GM13977 (cell line): ENCODE measurements around the gene CSRP1.
"Not testable (repeated sequence)": the region's sequence is repeated elsewhere in the genome, so short reads cannot be mapped to it uniquely, and the experiment has no call there.

ENCODE experiments used
- DNase-seq: peaks from one replicate; pipeline ENCODE4 v3.0.0; 2012; ENCODE audit warnings: low spot score
- CTCF ChIP-seq: IDR thresholded peaks from 2 replicates; pipeline ENCODE4 v1.5.1; 2012; ENCODE audit warnings: mild to moderate bottlenecking, control low read depth; ENCODE audit not compliant: insufficient read depth; ENCODE audit errors: extremely low read depth, missing control alignments
- in situ Hi-C: fragments of 300-500 bp; cut with MboI; formaldehyde crosslinking; loops from one replicate; pipeline ENCODE4 v1.12.0; 2022; ENCODE audit warnings: low sequenced_read_pairs, low pct_unique_long_range_greater_than_20kb, mixed read lengths, inconsistent platforms; ENCODE audit not compliant: unreplicated experiment

The CSRP1 gene

GRCh38 chr1:201479201-201479730 lies 27.7 kb downstream of the CSRP1 start:
- in situ Hi-C loops = no loop called here
- no peak for DNase-seq
- TF ChIP-seq CTCF = no peak

- DNase-seq, in situ Hi-C loops: not testable (repeated sequence)
Measured at GRCh38 chr1:201478666-201479065, 28.3 kb downstream of the CSRP1 start.

DNA sequence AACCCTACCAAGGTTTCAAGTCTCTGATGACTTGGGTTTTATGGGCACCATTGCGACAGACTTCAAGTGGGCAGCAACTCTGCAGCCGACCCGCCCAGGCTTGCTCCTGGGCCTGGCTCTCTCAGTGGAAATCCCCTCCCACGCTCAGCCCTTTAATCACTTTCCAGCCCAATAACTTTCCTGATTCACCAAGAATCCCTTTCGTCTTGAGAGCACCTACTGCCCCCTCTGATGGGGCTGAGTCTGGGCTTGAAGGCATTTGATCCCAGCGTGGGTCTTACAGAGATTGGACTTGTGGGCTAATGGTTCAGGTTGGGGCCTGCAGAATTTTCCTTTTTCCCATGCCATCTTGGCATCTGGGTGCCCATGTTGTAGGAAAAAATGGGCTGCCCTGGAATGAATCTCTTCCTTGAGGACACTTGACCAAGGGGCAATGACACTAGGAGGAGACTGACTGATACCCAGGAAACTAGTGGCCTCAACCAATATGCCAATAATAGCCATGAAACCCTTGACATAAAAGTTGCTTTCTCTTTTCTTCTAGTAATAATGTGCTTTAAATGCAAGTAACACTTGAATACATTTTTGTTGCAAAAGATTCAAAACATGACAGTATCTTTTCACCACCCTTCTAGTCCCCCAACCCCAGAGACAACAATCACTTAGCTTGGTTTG lies 30.1 kb downstream of the CSRP1 start:
- DNase-seq = peak; percentile 52
- in situ Hi-C loops = no loop called here
- no peak for TF ChIP-seq CTCF

DNA sequence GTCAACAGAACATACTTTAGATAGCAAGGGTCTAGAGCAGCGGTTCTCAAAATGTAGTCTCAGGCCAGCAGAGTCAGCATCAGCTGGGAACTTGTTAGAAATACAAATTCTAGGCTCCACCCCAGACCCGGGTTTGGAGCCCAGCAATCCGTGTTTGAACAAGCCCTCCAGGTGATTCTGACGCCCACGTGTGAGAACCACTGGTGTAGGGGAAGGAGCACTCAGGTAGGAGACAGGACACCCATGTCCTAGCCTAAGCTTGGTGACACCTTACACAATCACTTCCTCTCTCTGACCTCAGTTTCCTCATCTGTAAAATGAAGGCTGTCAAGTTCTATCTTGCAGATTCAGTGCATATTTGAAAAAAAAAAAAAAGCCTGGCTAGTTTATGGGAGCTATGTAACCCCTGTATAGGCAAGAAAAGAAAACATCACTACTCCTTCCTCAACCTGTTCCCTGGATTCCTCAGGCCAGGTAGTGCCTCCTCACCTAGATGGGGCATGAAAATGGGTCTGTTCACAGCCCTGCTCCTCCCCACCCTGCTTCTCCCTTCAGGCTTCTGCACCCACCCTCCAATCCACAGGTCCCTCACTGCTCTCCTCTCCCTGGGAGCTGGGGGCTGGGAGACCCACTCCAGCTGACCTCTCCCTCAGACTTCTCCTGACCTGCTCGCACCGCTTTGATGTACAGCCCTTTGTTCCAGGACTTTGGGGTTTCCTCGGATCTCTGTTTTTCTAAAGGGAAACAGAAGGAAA lies 30.8 kb downstream of the CSRP1 start:
- DNase-seq = no peak
- TF ChIP-seq CTCF = no peak
- in situ Hi-C loops = no loop called here

- in situ Hi-C loops = no loop called here
- TF ChIP-seq CTCF = no peak
- no peak for DNase-seq
Measured at GRCh38 chr1:201475130-201475529, 31.8 kb downstream of the CSRP1 start.

DNA sequence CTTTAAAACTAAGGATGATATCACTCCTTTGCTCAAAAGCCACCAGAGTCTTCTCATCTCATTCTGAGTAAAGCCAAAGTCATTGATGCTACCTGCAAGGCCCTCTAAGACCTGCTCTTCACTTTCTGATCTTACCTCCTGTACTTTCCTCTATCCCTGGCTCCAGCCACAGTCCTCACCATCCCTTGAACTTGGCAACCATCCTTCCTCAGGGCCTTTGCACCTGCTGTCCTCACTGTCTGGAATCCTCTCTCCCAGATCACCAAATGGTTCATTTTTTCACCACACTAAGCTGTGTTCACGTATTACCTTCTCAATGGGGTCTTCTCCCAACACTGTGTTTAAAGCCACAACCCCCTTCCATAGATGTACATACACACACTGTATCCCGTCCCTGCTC lies 33.6 kb downstream of the CSRP1 start:
- no peak for DNase-seq
- in situ Hi-C loops = no loop called here
- TF ChIP-seq CTCF = no peak

- in situ Hi-C loops, DNase-seq: not testable (repeated sequence)
Measured at GRCh38 chr1:201472321-201472720, 34.6 kb downstream of the CSRP1 start.
